GM06990 (cell line): ENCODE data around the gene NID2.

Experiments used
- DNase-seq: peaks from one replicate; pipeline ENCODE4 v3.0.0-alpha.2; 2011; ENCODE audit not compliant: insufficient read length; ENCODE audit errors: extremely low read depth
- H3K27me3 ChIP-seq: replicated peaks from 2 replicates; pipeline ENCODE4 v1.6.0; 2011; ENCODE audit warnings: low read length; ENCODE audit not compliant: control insufficient read depth, insufficient read depth
- H3K36me3 ChIP-seq: 2 replicates; pipeline ENCODE4 v1.5.1; 2011; ENCODE audit warnings: low read length; ENCODE audit not compliant: control insufficient read depth, insufficient read depth
- H3K4me3 ChIP-seq: replicated peaks from 2 replicates; pipeline ENCODE4 v1.5.1; 2011; ENCODE audit warnings: low read depth, mild to moderate bottlenecking, control low read depth, low read length
- TF ChIP-seq, protein P1 (sequence below): IDR thresholded peaks from 2 replicates; pipeline ENCODE4 v1.5.1; 2011; ENCODE audit warnings: low read length, control low read depth, mild to moderate bottlenecking, inconsistent platforms; ENCODE audit not compliant: insufficient read depth, poor library complexity, severe bottlenecking

Gene NID2

GRCh38 chr14:52078721-52079120 is 9.9 kb upstream of the NID2 start:
- H3K4me3 ChIP-seq = no peak overlapping the region
- no peaks in the 10 kb centered on the region for H3K36me3 ChIP-seq
- no peak for DNase-seq
- TF ChIP-seq, protein P1, sequence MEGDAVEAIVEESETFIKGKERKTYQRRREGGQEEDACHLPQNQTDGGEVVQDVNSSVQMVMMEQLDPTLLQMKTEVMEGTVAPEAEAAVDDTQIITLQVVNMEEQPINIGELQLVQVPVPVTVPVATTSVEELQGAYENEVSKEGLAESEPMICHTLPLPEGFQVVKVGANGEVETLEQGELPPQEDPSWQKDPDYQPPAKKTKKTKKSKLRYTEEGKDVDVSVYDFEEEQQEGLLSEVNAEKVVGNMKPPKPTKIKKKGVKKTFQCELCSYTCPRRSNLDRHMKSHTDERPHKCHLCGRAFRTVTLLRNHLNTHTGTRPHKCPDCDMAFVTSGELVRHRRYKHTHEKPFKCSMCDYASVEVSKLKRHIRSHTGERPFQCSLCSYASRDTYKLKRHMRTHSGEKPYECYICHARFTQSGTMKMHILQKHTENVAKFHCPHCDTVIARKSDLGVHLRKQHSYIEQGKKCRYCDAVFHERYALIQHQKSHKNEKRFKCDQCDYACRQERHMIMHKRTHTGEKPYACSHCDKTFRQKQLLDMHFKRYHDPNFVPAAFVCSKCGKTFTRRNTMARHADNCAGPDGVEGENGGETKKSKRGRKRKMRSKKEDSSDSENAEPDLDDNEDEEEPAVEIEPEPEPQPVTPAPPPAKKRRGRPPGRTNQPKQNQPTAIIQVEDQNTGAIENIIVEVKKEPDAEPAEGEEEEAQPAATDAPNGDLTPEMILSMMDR = no peak
- H3K27me3 ChIP-seq = no peaks in the 10 kb centered on the region; the same call in 1 of the 2 replicates

DNA sequence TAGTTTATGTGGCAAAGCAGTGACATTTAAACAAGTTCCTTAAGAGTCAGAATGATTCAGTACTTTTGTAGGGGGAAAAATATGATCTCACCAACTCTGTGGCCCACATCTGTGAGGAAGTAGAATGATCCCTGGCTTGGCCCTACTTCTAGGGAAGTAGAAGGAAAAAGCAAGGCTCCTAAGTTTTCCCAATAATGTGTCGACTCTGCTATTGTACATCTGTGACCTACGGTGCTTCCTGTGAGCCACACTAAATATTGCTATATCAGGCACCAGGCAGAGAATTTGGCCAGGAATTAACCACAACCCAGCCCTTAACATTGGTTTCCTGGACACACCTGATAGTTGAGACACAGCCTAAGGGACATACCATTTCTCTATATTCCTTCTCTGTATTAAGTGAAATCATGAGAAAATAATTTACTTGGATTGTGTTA is 9.3 kb upstream of the NID2 start:
- H3K36me3 ChIP-seq = no peaks in the 10 kb centered on the region
- H3K4me3 ChIP-seq = no peak overlapping the region
- TF ChIP-seq, protein P1 = no peak
- no peaks in the 10 kb centered on the region; the same call in 1 of the 2 replicates for H3K27me3 ChIP-seq
- no peak for DNase-seq

DNA sequence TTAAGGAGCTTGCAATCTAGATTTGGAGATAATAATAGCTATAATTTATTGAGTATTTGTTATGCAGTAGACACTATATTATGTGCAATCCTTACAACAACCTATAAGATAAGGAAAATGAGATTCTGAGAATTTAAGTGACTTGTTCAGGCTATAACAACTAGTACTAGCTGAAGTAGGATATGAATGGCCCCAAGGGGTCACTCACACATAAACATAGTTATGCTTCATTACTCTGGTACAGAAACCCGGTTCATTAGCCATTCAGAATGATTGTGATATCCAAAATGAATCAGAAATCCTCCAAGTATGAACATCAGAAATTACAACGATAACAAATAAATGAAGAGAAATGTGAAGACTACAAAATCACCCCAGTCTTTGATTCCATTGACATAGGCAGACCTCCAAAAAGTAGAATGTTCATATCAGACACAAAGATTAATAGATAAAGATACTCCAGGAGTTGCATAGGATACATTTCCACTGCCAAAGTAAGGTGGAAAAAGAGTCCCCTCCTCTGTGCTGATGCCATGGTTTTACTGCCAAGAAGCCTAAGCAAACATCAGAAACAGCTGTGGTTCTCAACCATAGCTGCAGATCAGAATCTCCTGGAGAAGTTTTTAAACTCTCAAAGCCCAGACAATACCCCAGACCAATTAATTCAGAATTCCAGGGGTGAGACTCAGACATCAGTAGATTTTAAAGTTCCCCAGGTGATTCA is 8.6 kb upstream of the NID2 start:
- TF ChIP-seq, protein P1 = no peak
- no peak for DNase-seq
- H3K36me3 ChIP-seq = no peaks in the 10 kb centered on the region
- no peaks in the 10 kb centered on the region; the same call in 1 of the 2 replicates for H3K27me3 ChIP-seq
- no peak overlapping the region for H3K4me3 ChIP-seq

DNA sequence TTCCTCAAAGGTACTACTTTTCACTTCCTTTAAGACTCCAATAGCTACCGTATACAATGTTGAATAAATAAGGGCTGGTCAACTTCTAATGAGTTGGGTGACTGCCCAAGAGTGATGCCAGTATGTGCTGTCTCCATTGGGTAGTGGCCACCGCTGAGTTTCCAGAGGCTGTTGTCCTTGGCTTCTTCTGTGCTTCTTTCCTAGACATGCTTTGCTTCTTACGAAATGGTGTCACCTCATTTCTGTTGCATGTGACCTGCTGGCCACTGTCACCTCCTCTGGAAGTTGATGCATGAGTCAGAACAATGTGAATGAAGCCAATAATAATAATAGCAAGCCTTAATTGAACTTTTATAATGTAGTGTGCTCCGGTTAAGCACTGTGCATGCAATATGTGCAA is 7.5 kb upstream of the NID2 start:
- Histone ChIP-seq H3K27me3 (no peaks in the 10 kb centered on the region; the same call in 1 of the 2 replicates), H3K4me3 (no peak overlapping the region), H3K36me3 (no peaks in the 10 kb centered on the region)
- TF ChIP-seq, protein P1 = no peak
- no peak for DNase-seq

DNA sequence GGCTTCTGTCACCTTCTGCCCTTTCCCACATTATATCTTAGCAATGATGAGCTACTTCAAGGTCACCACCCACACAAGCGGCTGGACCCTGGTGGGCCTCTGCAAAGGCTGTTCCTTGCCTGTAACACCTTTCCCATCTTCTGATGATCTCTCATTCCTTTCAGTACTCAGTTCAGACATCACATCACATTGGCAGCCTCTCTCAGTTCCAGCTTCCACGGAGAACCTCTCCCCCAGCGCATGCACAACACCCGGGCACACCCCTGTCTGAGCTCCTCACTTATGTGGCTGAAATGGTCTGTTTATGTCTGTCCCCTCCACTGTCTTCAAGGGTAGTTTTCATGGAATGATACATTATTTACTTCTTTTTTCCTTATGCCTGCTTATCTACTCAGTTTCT is 6.5 kb upstream of the NID2 start:
- Histone ChIP-seq H3K27me3 (no peaks in the 10 kb centered on the region; the same call in 1 of the 2 replicates), H3K36me3 (no peaks in the 10 kb centered on the region), H3K4me3 (no peak overlapping the region)
- TF ChIP-seq, protein P1 = no peak
- DNase-seq = no peak
